Measurements from ENCODE around the gene CSK. TPM values are rescaled to one million over a fixed set of nuclear protein-coding genes. Genes with fewer than 3 reads are reported as not detected.

Gene CSK
- polyA plus RNA-seq, 1 of the 3 experiments (the other 2 are of a cell fraction) = 53.1 TPM

DNA sequence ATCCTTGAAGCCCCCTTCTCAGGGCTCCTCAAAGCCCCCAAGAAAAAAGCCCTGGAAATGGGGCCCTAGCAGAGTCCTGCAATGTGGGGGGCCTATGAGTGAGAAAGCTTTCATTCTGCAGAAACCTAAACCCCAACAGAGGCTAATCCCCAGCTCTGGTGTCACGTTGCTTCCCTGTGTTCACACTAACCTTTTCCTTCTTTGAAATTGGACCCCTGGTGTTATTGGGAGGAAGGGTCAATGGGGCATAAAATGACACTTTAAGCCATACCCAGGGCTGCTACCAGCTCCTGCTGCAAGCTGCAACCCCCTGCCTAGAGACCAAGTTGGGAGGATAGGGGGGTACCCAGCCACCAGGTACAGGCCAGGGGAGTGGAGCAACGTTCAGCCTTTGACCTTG, 31.1 kb upstream of the CSK start:
- TF ChIP-seq MEF2A (IDR thresholded peaks at IDR 0.05; ENCODE audit: borderline replicate concordance, low read depth) = no peak
- no peak for DNase-seq
- no peaks in the 10 kb centered on the region for H4K20me1 ChIP-seq (ENCODE audit: insufficient read depth)
- WGBS (ENCODE audit: low lambda C conversion rate) = 35% methylated on average over 2 of the region's 2 CpGs
- no peak overlapping the region for H3K9ac ChIP-seq
- no peak overlapping the region for H3K27ac ChIP-seq (ENCODE audit: low read depth in 2 of 2, low read length in 1 of 2)
- no peaks in the 10 kb centered on the region for H3K79me2 ChIP-seq (ENCODE audit: insufficient read depth)
- H3K36me3 ChIP-seq (replicated peaks in 1 of 2; ENCODE audit: control insufficient read depth in 1 of 2, insufficient read depth in 2 of 2, low read length in 1 of 2) = no peaks in the 10 kb centered on the region
- H3K4me1 ChIP-seq (ENCODE audit: control insufficient read depth in 1 of 2, insufficient read depth in 2 of 2, low read depth in 1 of 2, low read length in 1 of 2) = no peaks in the 10 kb centered on the region
- POLR2A ChIA-PET = interaction anchor here (0.6 to 0.7 kb wide), 2 partner anchors 110 to 119 kb away, joined by 3 to 5 read pairs; no protein-coding TSS in a partner anchor
- no peaks in the 10 kb centered on the region for H3K27me3 ChIP-seq (ENCODE audit: insufficient read depth)
- CTCF ChIA-PET = interaction anchor here (1.3 to 3.3 kb wide), 4 partner anchors 19 to 127 kb away, joined by 3 to 24 read pairs (median 4); partner anchors contain the start of gene CSK
- no peaks in the 10 kb centered on the region for H3K9me3 ChIP-seq
- H3F3A ChIP-seq (replicated peaks; ENCODE audit: insufficient read depth) = peaks cover 10% of the 10 kb centered on the region
- H3K4me2 ChIP-seq = no peak overlapping the region
- no peak overlapping the region for H2AFZ ChIP-seq (ENCODE audit: low read depth)
- no peak overlapping the region for H3K4me3 ChIP-seq (ENCODE audit: low read depth in 2 of 2, low read length in 1 of 2)
- H3K9me2 ChIP-seq = no peaks in the 10 kb centered on the region

DNA sequence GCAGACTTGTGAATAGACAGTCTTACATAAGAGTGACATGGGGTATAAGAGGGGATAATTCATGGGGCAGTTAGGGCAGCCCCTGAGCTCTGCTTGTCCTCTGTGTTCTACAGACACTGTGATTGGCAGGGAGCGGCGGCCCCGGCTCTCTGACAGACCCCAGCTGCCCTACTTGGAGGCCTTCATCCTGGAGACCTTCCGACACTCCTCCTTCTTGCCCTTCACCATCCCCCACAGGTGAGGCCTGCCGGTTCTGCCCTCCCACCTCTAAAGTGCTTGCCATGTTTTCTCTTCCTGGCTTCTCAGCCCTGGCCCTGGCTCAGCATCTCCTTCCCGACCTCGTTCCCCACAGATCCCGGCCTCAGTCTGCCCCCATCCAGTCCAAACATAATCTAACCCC, 29.9 kb upstream of the CSK start:
- TF ChIP-seq, protein P1, sequence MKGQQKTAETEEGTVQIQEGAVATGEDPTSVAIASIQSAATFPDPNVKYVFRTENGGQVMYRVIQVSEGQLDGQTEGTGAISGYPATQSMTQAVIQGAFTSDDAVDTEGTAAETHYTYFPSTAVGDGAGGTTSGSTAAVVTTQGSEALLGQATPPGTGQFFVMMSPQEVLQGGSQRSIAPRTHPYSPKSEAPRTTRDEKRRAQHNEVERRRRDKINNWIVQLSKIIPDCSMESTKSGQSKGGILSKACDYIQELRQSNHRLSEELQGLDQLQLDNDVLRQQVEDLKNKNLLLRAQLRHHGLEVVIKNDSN (IDR thresholded peaks at IDR 0.05; ENCODE audit: borderline replicate concordance, low read depth) = no peak
- TF ChIP-seq, protein P2, sequence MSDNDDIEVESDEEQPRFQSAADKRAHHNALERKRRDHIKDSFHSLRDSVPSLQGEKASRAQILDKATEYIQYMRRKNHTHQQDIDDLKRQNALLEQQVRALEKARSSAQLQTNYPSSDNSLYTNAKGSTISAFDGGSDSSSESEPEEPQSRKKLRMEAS (IDR thresholded peaks at IDR 0.05; ENCODE audit: low read depth) = no peak
- TF ChIP-seq, protein P3, sequence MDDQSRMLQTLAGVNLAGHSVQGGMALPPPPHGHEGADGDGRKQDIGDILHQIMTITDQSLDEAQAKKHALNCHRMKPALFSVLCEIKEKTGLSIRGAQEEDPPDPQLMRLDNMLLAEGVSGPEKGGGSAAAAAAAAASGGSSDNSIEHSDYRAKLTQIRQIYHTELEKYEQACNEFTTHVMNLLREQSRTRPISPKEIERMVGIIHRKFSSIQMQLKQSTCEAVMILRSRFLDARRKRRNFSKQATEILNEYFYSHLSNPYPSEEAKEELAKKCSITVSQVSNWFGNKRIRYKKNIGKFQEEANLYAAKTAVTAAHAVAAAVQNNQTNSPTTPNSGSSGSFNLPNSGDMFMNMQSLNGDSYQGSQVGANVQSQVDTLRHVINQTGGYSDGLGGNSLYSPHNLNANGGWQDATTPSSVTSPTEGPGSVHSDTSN (IDR thresholded peaks at IDR 0.05) = no peak
- TF ChIP-seq TCF12 (IDR thresholded peaks at IDR 0.05) (no peak), RXRA (IDR thresholded peaks at IDR 0.05; ENCODE audit: borderline replicate concordance, low read depth) (no peak), MEF2A (IDR thresholded peaks at IDR 0.05; ENCODE audit: borderline replicate concordance, low read depth) (no peak), GATA2 (CRISPR knock-in tag; IDR thresholded peaks at IDR 0.05) (no peak), NFIC (IDR thresholded peaks at IDR 0.05; ENCODE audit: borderline replicate concordance) (no peak), JUND (IDR thresholded peaks at IDR 0.05) (no peak), MXI1 (IDR thresholded peaks at IDR 0.05; ENCODE audit: low read depth, low read length) (no peak), SMC3 (IDR thresholded peaks at IDR 0.05; ENCODE audit: low read depth, low read length) (no peak), YY1 (IDR thresholded peaks at IDR 0.05; ENCODE audit: low read depth) (no peak), FOSL2 (IDR thresholded peaks at IDR 0.05; ENCODE audit: borderline replicate concordance, low read depth) (no peak), EZH2phosphoT487 (IDR thresholded peaks at IDR 0.05; ENCODE audit: borderline replicate concordance, low read depth) (no peak), TAF1 (IDR thresholded peaks at IDR 0.05; ENCODE audit: borderline replicate concordance, low read depth, low read length) (no peak), SIN3A (IDR thresholded peaks at IDR 0.05; ENCODE audit: borderline replicate concordance, low read depth, low read length) (no peak), CHD2 (IDR thresholded peaks at IDR 0.05; ENCODE audit: low read length, partially characterized antibody) (no peak), RAD21 (IDR thresholded peaks at IDR 0.05; ENCODE audit: low read length) (no peak)
- TF ChIP-seq, protein P4, sequence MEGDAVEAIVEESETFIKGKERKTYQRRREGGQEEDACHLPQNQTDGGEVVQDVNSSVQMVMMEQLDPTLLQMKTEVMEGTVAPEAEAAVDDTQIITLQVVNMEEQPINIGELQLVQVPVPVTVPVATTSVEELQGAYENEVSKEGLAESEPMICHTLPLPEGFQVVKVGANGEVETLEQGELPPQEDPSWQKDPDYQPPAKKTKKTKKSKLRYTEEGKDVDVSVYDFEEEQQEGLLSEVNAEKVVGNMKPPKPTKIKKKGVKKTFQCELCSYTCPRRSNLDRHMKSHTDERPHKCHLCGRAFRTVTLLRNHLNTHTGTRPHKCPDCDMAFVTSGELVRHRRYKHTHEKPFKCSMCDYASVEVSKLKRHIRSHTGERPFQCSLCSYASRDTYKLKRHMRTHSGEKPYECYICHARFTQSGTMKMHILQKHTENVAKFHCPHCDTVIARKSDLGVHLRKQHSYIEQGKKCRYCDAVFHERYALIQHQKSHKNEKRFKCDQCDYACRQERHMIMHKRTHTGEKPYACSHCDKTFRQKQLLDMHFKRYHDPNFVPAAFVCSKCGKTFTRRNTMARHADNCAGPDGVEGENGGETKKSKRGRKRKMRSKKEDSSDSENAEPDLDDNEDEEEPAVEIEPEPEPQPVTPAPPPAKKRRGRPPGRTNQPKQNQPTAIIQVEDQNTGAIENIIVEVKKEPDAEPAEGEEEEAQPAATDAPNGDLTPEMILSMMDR (IDR thresholded peaks at IDR 0.05) = no peak
- TF ChIP-seq, protein P5, sequence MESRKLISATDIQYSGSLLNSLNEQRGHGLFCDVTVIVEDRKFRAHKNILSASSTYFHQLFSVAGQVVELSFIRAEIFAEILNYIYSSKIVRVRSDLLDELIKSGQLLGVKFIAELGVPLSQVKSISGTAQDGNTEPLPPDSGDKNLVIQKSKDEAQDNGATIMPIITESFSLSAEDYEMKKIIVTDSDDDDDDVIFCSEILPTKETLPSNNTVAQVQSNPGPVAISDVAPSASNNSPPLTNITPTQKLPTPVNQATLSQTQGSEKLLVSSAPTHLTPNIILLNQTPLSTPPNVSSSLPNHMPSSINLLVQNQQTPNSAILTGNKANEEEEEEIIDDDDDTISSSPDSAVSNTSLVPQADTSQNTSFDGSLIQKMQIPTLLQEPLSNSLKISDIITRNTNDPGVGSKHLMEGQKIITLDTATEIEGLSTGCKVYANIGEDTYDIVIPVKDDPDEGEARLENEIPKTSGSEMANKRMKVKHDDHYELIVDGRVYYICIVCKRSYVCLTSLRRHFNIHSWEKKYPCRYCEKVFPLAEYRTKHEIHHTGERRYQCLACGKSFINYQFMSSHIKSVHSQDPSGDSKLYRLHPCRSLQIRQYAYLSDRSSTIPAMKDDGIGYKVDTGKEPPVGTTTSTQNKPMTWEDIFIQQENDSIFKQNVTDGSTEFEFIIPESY (IDR thresholded peaks at IDR 0.05; ENCODE audit: borderline replicate concordance, low read depth) = no peak
- Histone ChIP-seq H4K20me1 (ENCODE audit: insufficient read depth) (no peaks in the 10 kb centered on the region), H3K4me1 (ENCODE audit: control insufficient read depth in 1 of 2, insufficient read depth in 2 of 2, low read depth in 1 of 2, low read length in 1 of 2) (no peaks in the 10 kb centered on the region), H3K4me3 (ENCODE audit: low read depth in 2 of 2, low read length in 1 of 2) (no peak overlapping the region), H3K27me3 (ENCODE audit: insufficient read depth) (no peaks in the 10 kb centered on the region), H3K9me2 (no peaks in the 10 kb centered on the region), H3F3A (replicated peaks; ENCODE audit: insufficient read depth) (peaks cover 10% of the 10 kb centered on the region), H3K9me3 (no peaks in the 10 kb centered on the region), H3K79me2 (ENCODE audit: insufficient read depth) (no peaks in the 10 kb centered on the region), H2AFZ (ENCODE audit: low read depth) (no peak overlapping the region), H3K9ac (no peak overlapping the region), H3K36me3 (replicated peaks in 1 of 2; ENCODE audit: control insufficient read depth in 1 of 2, insufficient read depth in 2 of 2, low read length in 1 of 2) (no peaks in the 10 kb centered on the region), H3K4me2 (no peak overlapping the region), H3K27ac (ENCODE audit: low read depth in 2 of 2, low read length in 1 of 2) (no peak overlapping the region)
- ChIA-PET POLR2A (no interaction called here), CTCF (interaction anchor here (1.0 to 4.8 kb wide), 3 partner anchors 17 to 117 kb away, joined by 3 to 30 read pairs (median 3); no protein-coding TSS in a partner anchor)
- 74% methylated on average over 8 of the region's 8 CpGs for WGBS (ENCODE audit: low lambda C conversion rate)
- DNase-seq = no peak
